ENCODE data around the gene RAB15. TPM values are rescaled to one million over a fixed set of nuclear protein-coding genes. Genes with fewer than 3 reads are reported as not detected.
A peak's percentile ranks its signal among the peaks of the same experiment; 100 is the strongest.

The RAB15 gene
- polyA plus RNA-seq, 3 donors, result 0.09 to 0.14 (median 0.09) TPM

DNA sequence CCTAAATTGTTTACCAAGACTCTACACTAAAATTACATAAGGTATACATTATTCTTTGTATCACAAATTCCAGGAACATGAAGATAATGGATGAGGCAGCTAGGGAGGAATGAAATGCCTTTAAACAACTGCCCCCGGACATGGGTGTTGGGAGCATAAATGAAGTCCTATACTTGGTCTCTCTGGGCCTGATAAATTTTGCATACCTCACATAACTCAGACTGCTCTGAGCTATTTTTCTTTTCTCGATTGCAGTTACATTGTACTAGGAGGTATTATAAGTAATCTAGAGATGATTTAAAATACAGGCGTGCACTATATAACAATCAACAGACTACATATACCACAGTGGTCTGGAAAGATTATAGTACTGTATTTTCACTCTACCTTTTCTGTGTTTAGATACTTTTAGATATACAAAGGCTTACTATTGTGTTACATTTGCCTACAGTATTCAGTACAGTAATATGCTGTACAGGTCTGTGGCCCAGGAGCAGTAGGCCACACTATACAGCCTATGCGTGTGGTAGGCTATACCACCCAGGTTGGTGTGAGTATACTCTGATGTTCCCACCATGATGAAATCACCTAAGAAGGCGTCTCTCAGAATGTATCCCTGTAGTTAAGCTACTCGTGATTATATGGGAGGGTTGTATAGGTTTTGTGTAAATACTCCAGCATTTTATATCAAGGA lies 28.9 kb upstream of the RAB15 start:
- no peak for TF ChIP-seq CTCF (IDR thresholded peaks at IDR 0.05)
- H3K79me2 ChIP-seq (ENCODE audit: insufficient read depth, low read length), result peaks cover 79% of the 10 kb centered on the region
- H3K4me2 ChIP-seq (replicated peaks; ENCODE audit: extremely low read depth, low read length, poor library complexity, severe bottlenecking), result no peak overlapping the region
- peaks cover 4 to 22% of the 10 kb centered on the region in 2 donors for H3K36me3 ChIP-seq (replicated peaks in 1 of 2; ENCODE audit: control insufficient read depth in 1 of 2, insufficient read depth in 2 of 2, low read length in 2 of 2)
- no peak for DNase-seq
- Mint-ChIP-seq H3K27ac (peak overlapping the region in 2 of 7 donors; percentile 65 to 75), H3K4me3 (no peak overlapping the region), H3K9me3 (no peaks in the 10 kb centered on the region), H3K27me3 (ENCODE audit: low read depth in 3 of 3) (peaks cover 0 to 2% (median 0%) of the 10 kb centered on the region in 3 donors), H3K4me1 (peaks cover 34% of the 10 kb centered on the region), H3K36me3 (peaks cover 25 to 30% of the 10 kb centered on the region in 2 donors)
- no peak overlapping the region for H3K27ac ChIP-seq (ENCODE audit: low read depth in 1 of 2, low read length in 2 of 2)
- no peak overlapping the region for H3K9ac ChIP-seq (ENCODE audit: insufficient read depth, low read length, poor library complexity, severe bottlenecking)
- peaks cover 12 to 19% of the 10 kb centered on the region in 2 donors for H3K4me1 ChIP-seq (ENCODE audit: control insufficient read depth in 1 of 2, insufficient read depth in 2 of 2, low read length in 2 of 2)
- no peak overlapping the region for H2AFZ ChIP-seq (ENCODE audit: insufficient read depth, low read depth, low read length, poor library complexity, severe bottlenecking)
- WGBS (ENCODE audit: insufficient coverage), result no CpG with 5 or more reads among the region's 6 CpGs
- intact Hi-C loops (cut with micrococcal nuclease), result no loop called here
- H3K9me3 ChIP-seq (replicated peaks in 1 of 2; ENCODE audit: control insufficient read depth in 1 of 2, insufficient read depth in 1 of 2, low read length in 2 of 2), result no peaks in the 10 kb centered on the region
- H3K27me3 ChIP-seq (ENCODE audit: control insufficient read depth in 2 of 2, insufficient read depth in 2 of 2, low read length in 2 of 2), result no peaks in the 10 kb centered on the region
- no peaks in the 10 kb centered on the region for H4K20me1 ChIP-seq (ENCODE audit: insufficient read depth, low read length)
- no peak overlapping the region for H3K4me3 ChIP-seq (replicated peaks in 1 of 3; ENCODE audit: low read depth in 2 of 3, low read length in 3 of 3)

GRCh38 chr14:64998455-64998931 lies 26.4 kb upstream of the RAB15 start:
- Histone ChIP-seq H3K27me3 (ENCODE audit: control insufficient read depth in 2 of 2, insufficient read depth in 2 of 2, low read length in 2 of 2) (no peaks in the 10 kb centered on the region), H3K9ac (ENCODE audit: insufficient read depth, low read length, poor library complexity, severe bottlenecking) (no peak overlapping the region), H3K9me3 (replicated peaks in 1 of 2; ENCODE audit: control insufficient read depth in 1 of 2, insufficient read depth in 1 of 2, low read length in 2 of 2) (no peaks in the 10 kb centered on the region), H3K79me2 (ENCODE audit: insufficient read depth, low read length) (peaks cover 94% of the 10 kb centered on the region), H3K4me1 (ENCODE audit: control insufficient read depth in 1 of 2, insufficient read depth in 2 of 2, low read length in 2 of 2) (peaks cover 27 to 34% of the 10 kb centered on the region in 2 donors), H3K4me2 (replicated peaks; ENCODE audit: extremely low read depth, low read length, poor library complexity, severe bottlenecking) (no peak overlapping the region), H2AFZ (ENCODE audit: insufficient read depth, low read depth, low read length, poor library complexity, severe bottlenecking) (no peak overlapping the region), H4K20me1 (ENCODE audit: insufficient read depth, low read length) (no peaks in the 10 kb centered on the region), H3K4me3 (replicated peaks in 1 of 3; ENCODE audit: low read depth in 2 of 3, low read length in 3 of 3) (no peak overlapping the region), H3K27ac (ENCODE audit: low read depth in 1 of 2, low read length in 2 of 2) (no peak overlapping the region), H3K36me3 (replicated peaks in 1 of 2; ENCODE audit: control insufficient read depth in 1 of 2, insufficient read depth in 2 of 2, low read length in 2 of 2) (no peaks in the 10 kb centered on the region)
- Mint-ChIP-seq H3K4me1 (peaks cover 44% of the 10 kb centered on the region), H3K4me3 (no peak overlapping the region), H3K36me3 (peaks cover 7 to 12% of the 10 kb centered on the region in 2 donors), H3K9me3 (no peaks in the 10 kb centered on the region), H3K27ac (no peak overlapping the region), H3K27me3 (ENCODE audit: low read depth in 3 of 3) (peaks cover 0 to 2% (median 0%) of the 10 kb centered on the region in 3 donors)
- DNase-seq, result peak in 2 of 3 donors; percentile 17 to 23
- TF ChIP-seq CTCF (IDR thresholded peaks at IDR 0.05), result no peak
- intact Hi-C loops (cut with micrococcal nuclease), result no loop called here
